Left lung (tissue), 14 donors: ENCODE measurements around the gene SCYGR1. TPM values are rescaled to one million over a fixed set of nuclear protein-coding genes. Genes with fewer than 3 reads are reported as not detected.
A peak's percentile ranks its signal among the peaks of the same experiment; 100 is the strongest.
"Not testable (repeated sequence)": the region's sequence is repeated elsewhere in the genome, so short reads cannot be mapped to it uniquely, and the experiment has no call there.

Experiments used
- ATAC-seq: fragments of 200-7000 bp; cut with Tn5 transposase; one replicate; pipeline ENCODE4 v1.9.1; 2020; ENCODE audit warnings: moderate library complexity
- DNase-seq, 4 donors: peaks; one replicate each; pipeline ENCODE4 v3.0.0-alpha.2; 2013 to 2020
- H3K27ac ChIP-seq, 2 donors: fragments of 200-600 bp; sonication (generic) in 1 of 2; one replicate each; pipeline versions ENCODE4 v1.5.0 to v1.8.0; 2020 to 2021
- H3K27me3 ChIP-seq, 2 donors: fragments of 200-600 bp; sonication (generic) in 1 of 2; one replicate each; pipeline versions ENCODE4 v1.5.0 to v1.8.0; 2020 to 2021
- H3K36me3 ChIP-seq, 2 donors: fragments of 200-600 bp; sonication (generic) in 1 of 2; one replicate each; pipeline versions ENCODE4 v1.5.0 to v1.8.0; 2020 to 2021
- H3K4me1 ChIP-seq, 2 donors: fragments of 200-600 bp; one replicate each; pipeline ENCODE4 v1.8.0; 2021
- H3K4me3 ChIP-seq, 2 donors: fragments of 200-600 bp; sonication (generic) in 1 of 2; one replicate each; pipeline versions ENCODE4 v1.5.0 to v1.8.0; 2020 to 2021; ENCODE audit warnings: mild to moderate bottlenecking in 1 of 2
- H3K9me3 ChIP-seq, 2 donors: fragments of 200-600 bp; sonication (generic) in 1 of 2; one replicate each; pipeline versions ENCODE4 v1.5.0 to v1.8.0; 2020 to 2021
- intact Hi-C, 2 donors: fragments of 100-400 bp; cut with DNase I; formaldehyde crosslinking; loops; one replicate each; pipeline versions ENCODE4 v1.11.2 to v1.14.2; 2022
- long read RNA-seq, 12 donors: library from polyadenylated mRNA in 2 of 12; unstranded in 2 of 12; transcript quantifications; one replicate each; pipeline ENCODE4 v2.0.0 and lab custom pipeline, GENCODE V29; 2019 to 2026
- polyA plus RNA-seq, 6 donors: library from polyadenylated mRNA; unstranded; fragments of 120-200 nt; gene quantifications; one replicate each; pipeline ENCODE4 v1.2.1, GENCODE V29; 2013; ENCODE audit not compliant: insufficient read length in 6 of 6
- total RNA-seq, 2 donors: library from RNA; stranded (reverse); fragmentation: NEBNext Ultra II Directional; extraction: Animal tissue kit (Norgen Biotek cat#: 25700); gene quantifications; one replicate each; pipeline ENCODE4 v1.2.1, GENCODE V29; 2021
- TF ChIP-seq, protein P1 (sequence below), 2 donors: fragments of 200-600 bp; sonication (generic) in 1 of 2; IDR thresholded peaks; one replicate each; pipeline versions ENCODE4 v1.5.0 to v1.8.0; 2021; ENCODE audit warnings: antibody characterized with exemption in 2 of 2
- donor health status: DM: no; HTN: yes; CAD: no.
- donor health status: DM: no; HTN: no; CAD: no.

Gene SCYGR1
- total RNA-seq (not detected), polyA plus RNA-seq (not detected)
- long read RNA-seq, donor 1 = 0 reads
- long read RNA-seq, donor 2 = 0 reads
- long read RNA-seq, donor 3 = 0 reads
- long read RNA-seq, donor 4 = 0 reads
- long read RNA-seq, donor 5 = 0 reads
- long read RNA-seq, donor 6 = 0 reads
- long read RNA-seq, donor 7 = 0 reads
- long read RNA-seq, donor 8 = 0 reads
- long read RNA-seq, donor 9 = 0 reads
- long read RNA-seq, donor 10 = 0 reads
- long read RNA-seq, donor 11 = 0 reads
- long read RNA-seq, donor 12 = 0 reads

DNA sequence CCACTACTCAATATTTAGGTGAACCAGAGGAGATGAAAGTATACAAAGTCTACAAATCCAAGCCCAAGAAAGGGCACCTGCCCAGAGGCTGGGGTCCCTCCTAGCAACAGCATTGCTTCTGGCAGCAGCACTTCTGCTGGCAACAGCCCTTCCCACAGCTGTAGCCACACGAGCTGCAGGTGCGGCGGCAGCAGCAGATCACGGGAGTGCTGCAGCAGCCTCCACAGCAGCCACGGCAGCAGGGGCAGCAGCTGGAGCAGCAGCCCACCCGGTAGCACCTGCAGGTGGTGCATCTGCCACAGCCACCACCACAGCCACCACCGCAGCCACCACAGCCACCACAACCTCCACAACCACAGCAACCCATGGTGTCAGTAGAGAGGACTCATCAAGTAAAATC lies at the start of gene SCYGR1:
Gene SCYGR1 (minus strand): TSS at position 367 of the 400 bp plus-strand sequence. CDS start 0 bp downstream, at position 367.
- H3K27me3 ChIP-seq, intact Hi-C loops, ATAC-seq, H3K36me3 ChIP-seq, H3K4me3 ChIP-seq, H3K9me3 ChIP-seq, DNase-seq: not testable (repeated sequence)
- Histone ChIP-seq H3K27ac (peak within 1 kb of the TSS in 1 of 2 donors; percentile 33), H3K4me1 (peaks cover 0 to 30% of the 10 kb centered on the region in 2 donors)

DNA sequence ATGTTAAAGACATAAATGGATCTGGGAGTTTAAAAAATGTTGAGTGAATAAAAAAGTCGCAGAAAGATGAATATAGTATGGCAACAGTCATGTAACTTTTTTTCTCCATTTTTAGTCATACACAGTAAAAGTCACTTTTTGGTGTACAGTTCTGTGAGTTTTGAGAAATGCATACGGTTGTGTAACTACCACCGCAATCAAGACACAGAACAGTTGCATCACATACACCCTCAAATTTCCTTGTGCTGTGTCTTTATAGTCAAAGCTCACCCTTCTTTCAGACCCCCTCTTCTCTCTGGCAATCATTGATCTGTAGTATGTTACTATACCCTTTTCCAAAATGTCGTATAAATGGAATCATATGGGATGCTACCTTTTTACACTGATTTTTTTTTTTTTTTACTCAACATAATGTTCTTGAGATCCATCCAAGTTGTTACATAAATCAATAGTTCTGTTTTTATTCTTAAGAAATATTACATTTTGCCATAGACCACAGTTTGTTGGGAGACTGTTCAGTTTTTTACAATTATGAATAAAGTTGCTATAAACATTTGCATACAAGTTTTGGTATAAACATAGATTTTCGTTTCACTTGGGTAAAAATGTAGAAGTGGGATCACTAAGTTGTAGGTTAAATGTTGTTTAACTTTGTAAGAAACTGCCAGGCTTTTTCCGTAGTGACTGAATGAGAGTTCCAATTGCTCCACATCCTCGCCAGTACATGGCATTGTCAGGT lies 48.9 kb upstream of the SCYGR1 start:
- intact Hi-C loops = no loop called here
- ATAC-seq (no peak), DNase-seq (no peak)
- H3K36me3 ChIP-seq = no peaks in the 10 kb centered on the region
- peaks cover 0 to 20% of the 10 kb centered on the region in 2 donors for H3K4me1 ChIP-seq
- peaks cover 0 to 19% of the 10 kb centered on the region in 2 donors for H3K9me3 ChIP-seq
- H3K4me3 ChIP-seq = no peak overlapping the region
- TF ChIP-seq, protein P1, sequence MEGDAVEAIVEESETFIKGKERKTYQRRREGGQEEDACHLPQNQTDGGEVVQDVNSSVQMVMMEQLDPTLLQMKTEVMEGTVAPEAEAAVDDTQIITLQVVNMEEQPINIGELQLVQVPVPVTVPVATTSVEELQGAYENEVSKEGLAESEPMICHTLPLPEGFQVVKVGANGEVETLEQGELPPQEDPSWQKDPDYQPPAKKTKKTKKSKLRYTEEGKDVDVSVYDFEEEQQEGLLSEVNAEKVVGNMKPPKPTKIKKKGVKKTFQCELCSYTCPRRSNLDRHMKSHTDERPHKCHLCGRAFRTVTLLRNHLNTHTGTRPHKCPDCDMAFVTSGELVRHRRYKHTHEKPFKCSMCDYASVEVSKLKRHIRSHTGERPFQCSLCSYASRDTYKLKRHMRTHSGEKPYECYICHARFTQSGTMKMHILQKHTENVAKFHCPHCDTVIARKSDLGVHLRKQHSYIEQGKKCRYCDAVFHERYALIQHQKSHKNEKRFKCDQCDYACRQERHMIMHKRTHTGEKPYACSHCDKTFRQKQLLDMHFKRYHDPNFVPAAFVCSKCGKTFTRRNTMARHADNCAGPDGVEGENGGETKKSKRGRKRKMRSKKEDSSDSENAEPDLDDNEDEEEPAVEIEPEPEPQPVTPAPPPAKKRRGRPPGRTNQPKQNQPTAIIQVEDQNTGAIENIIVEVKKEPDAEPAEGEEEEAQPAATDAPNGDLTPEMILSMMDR (IDR thresholded peaks at IDR 0.05) = no peak
- H3K27me3 ChIP-seq = no peaks in the 10 kb centered on the region
- peak overlapping the region in 1 of 2 donors; percentile 80 for H3K27ac ChIP-seq

DNA sequence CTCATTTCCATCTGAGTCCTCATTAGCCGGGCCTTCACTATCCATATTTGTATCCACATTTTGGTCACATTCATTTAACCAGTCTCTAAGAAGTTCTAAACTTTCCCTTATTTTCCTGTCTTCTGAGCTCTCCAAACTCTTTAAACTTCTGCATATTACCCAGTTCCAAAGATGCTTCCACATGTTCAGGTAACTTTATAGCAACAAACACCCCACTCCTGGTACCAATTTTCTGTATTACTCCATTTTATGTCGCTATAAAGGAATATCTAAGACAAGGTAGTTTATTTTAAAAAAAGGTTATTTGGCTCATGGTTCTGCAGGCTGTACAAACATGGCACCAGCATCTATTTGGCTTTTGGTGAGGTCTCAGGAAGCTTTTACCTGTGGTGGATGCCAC lies 45.4 kb upstream of the SCYGR1 start:
- H3K27me3 ChIP-seq = no peaks in the 10 kb centered on the region
- TF ChIP-seq, protein P1 (IDR thresholded peaks at IDR 0.05) = no peak
- no peak overlapping the region for H3K4me3 ChIP-seq
- no peaks in the 10 kb centered on the region for H3K36me3 ChIP-seq
- no peak overlapping the region for H3K27ac ChIP-seq
- H3K9me3 ChIP-seq = peaks cover 0 to 19% of the 10 kb centered on the region in 2 donors
- DNase-seq = no peak
- intact Hi-C loops = no loop called here
- ATAC-seq = no peak
- H3K4me1 ChIP-seq = peaks cover 0 to 21% of the 10 kb centered on the region in 2 donors

DNA sequence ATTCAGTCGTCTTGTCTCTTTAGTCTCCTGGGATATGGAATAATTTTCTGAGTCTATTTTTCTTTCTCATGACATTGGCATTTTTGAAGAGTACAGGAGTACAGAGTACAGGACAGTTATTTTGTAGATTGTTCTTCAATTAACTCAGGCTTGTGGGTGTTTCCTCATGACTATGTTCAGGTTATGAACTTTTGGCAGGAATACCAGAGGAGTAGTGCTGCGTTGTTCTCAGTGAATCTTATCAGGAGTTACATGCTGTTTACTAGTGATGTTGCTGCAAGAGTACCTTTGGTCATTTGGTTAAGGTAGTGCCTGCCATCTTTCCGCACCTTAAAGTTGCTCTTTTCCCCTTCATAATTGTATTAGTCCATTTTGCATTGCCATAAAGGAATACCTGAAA lies 42.9 kb upstream of the SCYGR1 start:
- TF ChIP-seq, protein P1 (IDR thresholded peaks at IDR 0.05) = no peak
- intact Hi-C loops = no loop called here
- DNase-seq (no peak), ATAC-seq (no peak)
- Histone ChIP-seq H3K9me3 (peaks cover 0 to 19% of the 10 kb centered on the region in 2 donors), H3K27me3 (no peaks in the 10 kb centered on the region), H3K4me3 (no peak overlapping the region), H3K36me3 (no peaks in the 10 kb centered on the region), H3K27ac (no peak overlapping the region), H3K4me1 (peaks cover 0 to 4% of the 10 kb centered on the region in 2 donors)

- H3K36me3 ChIP-seq = no peaks in the 10 kb centered on the region
- intact Hi-C loops = no loop called here
- no peak for DNase-seq
- TF ChIP-seq, protein P1 (IDR thresholded peaks at IDR 0.05) = no peak
- ATAC-seq = no peak
- no peak overlapping the region for H3K27ac ChIP-seq
- H3K4me3 ChIP-seq = no peak overlapping the region
- H3K9me3 ChIP-seq = peaks cover 0 to 13% of the 10 kb centered on the region in 2 donors
- H3K27me3 ChIP-seq = no peaks in the 10 kb centered on the region
- H3K4me1 ChIP-seq = peaks cover 0 to 4% of the 10 kb centered on the region in 2 donors
Observed at GRCh38 chr2:227428731-227429285, 41.1 kb upstream of the SCYGR1 start.
